H1 (cell line): ENCODE data around the gene BRINP3. TPM values are rescaled to one million over a fixed set of nuclear protein-coding genes. Genes with fewer than 3 reads are reported as not detected.

Experiments used
- CTCF ChIA-PET: fragments of 300-600 bp; sonication (Branson Sonifier 250); formaldehyde crosslinking; loops from one replicate; lab custom pipeline; 2021; ENCODE audit not compliant: partially characterized antibody; lab: Charles Lee
- POLR2A ChIA-PET: fragments of 300-600 bp; sonication (Branson Sonifier 250); formaldehyde crosslinking; loops from one replicate; lab custom pipeline; 2021; ENCODE audit warnings: inconsistent platforms; ENCODE audit not compliant: partially characterized antibody; lab: Charles Lee
- DNase-seq, 2 experiments: peaks; one replicate each; pipeline versions ENCODE4 v3.0.0 to v3.0.0-alpha.2; 2010 to 2022; ENCODE audit warnings: low spot score in 2 of 2, low read depth in 1 of 2, mixed read lengths in 1 of 2
- FAIRE-seq: peaks from 2 replicates; lab custom pipeline; 2011; peaks lifted over from hg19 to GRCh38; lab: Jason Lieb, UNC
- H2AFZ ChIP-seq: 2 replicates; pipeline ENCODE4 v1.8.1; 2012; ENCODE audit warnings: low read length, inconsistent platforms
- H2AK5ac ChIP-seq: 2 replicates; pipeline ENCODE4 v1.6.1; 2013; ENCODE audit warnings: low read depth, low read length
- H2BK120ac ChIP-seq: replicated peaks from 2 replicates; pipeline ENCODE3; 2013; ENCODE audit warnings: low read depth, low read length, inconsistent platforms
- H2BK12ac ChIP-seq: 2 replicates; pipeline ENCODE4 v1.6.1; 2013; ENCODE audit warnings: low read depth, low read length
- H2BK15ac ChIP-seq: 2 replicates; pipeline ENCODE4 v1.6.1; 2013; ENCODE audit warnings: low read length
- H2BK20ac ChIP-seq: 2 replicates; pipeline ENCODE4 v1.6.1; 2013; ENCODE audit warnings: low read length
- H2BK5ac ChIP-seq: 2 replicates; pipeline ENCODE4 v1.6.1; 2013; ENCODE audit warnings: low read depth, low read length
- H3K14ac ChIP-seq: 2 replicates; pipeline ENCODE4 v1.6.1; 2013; ENCODE audit warnings: inconsistent platforms; ENCODE audit not compliant: insufficient read length
- H3K18ac ChIP-seq: 2 replicates; pipeline ENCODE4 v1.6.1; 2013; ENCODE audit warnings: low read length; ENCODE audit errors: extremely low read depth
- H3K23ac ChIP-seq: 2 replicates; pipeline ENCODE4 v1.6.1; 2013; ENCODE audit warnings: inconsistent platforms; ENCODE audit not compliant: insufficient read length
- H3K23me2 ChIP-seq: 2 replicates; pipeline ENCODE4 v1.6.1; 2013; ENCODE audit warnings: low read depth, low read length
- H3K27ac ChIP-seq: 2 replicates; pipeline ENCODE4 v1.6.1; 2011; ENCODE audit warnings: low read depth, low read length, inconsistent platforms
- H3K27me3 ChIP-seq, 4 experiments: replicated peaks in 1 of 4; 1 replicate in 1 of 4; 2 replicates in 3 of 4; pipeline versions ENCODE4 v1.6.1 to v1.8.1; 2011 to 2013; ENCODE audit warnings: low read length in 3 of 4, mild to moderate bottlenecking in 3 of 4, inconsistent platforms in 2 of 4, mixed read lengths in 2 of 4, moderate library complexity in 1 of 4; ENCODE audit not compliant: control insufficient read depth in 3 of 4, insufficient read depth in 3 of 4; ENCODE audit errors: extremely low read depth in 1 of 4
- H3K36me3 ChIP-seq, 4 experiments: 2 replicates each; pipeline versions ENCODE4 v1.6.1 to v1.8.1; 2011 to 2013; ENCODE audit warnings: mild to moderate bottlenecking in 4 of 4, low read length in 3 of 4, moderate library complexity in 2 of 4, control low read depth in 1 of 4, inconsistent platforms in 1 of 4; ENCODE audit not compliant: insufficient read depth in 4 of 4, control insufficient read depth in 2 of 4
- H3K4ac ChIP-seq: replicated peaks from 2 replicates; pipeline ENCODE3; 2013; ENCODE audit warnings: low read length, low read depth, mixed read lengths, inconsistent platforms; ENCODE audit not compliant: insufficient read length
- H3K4me1 ChIP-seq, 4 experiments: replicated peaks in 1 of 4; 1 replicate in 1 of 4; 2 replicates in 3 of 4; pipeline versions ENCODE4 v1.6.1 to v1.8.1; 2011 to 2013; ENCODE audit warnings: low read length in 3 of 4, inconsistent platforms in 2 of 4, mixed read lengths in 1 of 4; ENCODE audit not compliant: insufficient read depth in 4 of 4, control insufficient read depth in 3 of 4
- H3K4me2 ChIP-seq, 2 experiments: 2 replicates each; pipeline versions ENCODE4 v1.6.1 to v1.8.1; 2011 to 2013; ENCODE audit warnings: low read depth in 2 of 2, low read length in 2 of 2, control low read depth in 1 of 2, inconsistent platforms in 1 of 2, mild to moderate bottlenecking in 1 of 2; ENCODE audit not compliant: insufficient read depth in 1 of 2
- H3K4me3 ChIP-seq, 4 experiments: fragments of 200-600, 300-600 bp in 1 of 4; sonication (generic), shearing (Covaris generic), sonication (Bioruptor Twin) in 1 of 4; 2 replicates each; pipeline versions ENCODE4 v1.5.1 to v1.8.1; 2011 to 2016; ENCODE audit warnings: low read length in 4 of 4, low read depth in 3 of 4, control low read depth in 2 of 4, inconsistent platforms in 2 of 4, mild to moderate bottlenecking in 2 of 4, mixed read lengths in 1 of 4, moderate library complexity in 1 of 4; ENCODE audit not compliant: insufficient read depth in 2 of 4; ENCODE audit errors: extremely low read depth in 1 of 4
- H3K56ac ChIP-seq: replicated peaks from 2 replicates; pipeline ENCODE3; 2013; ENCODE audit warnings: low read depth, mild to moderate bottlenecking, mixed read lengths, low read length, inconsistent platforms; ENCODE audit not compliant: insufficient read length
- H3K79me1 ChIP-seq: 2 replicates; pipeline ENCODE4 v1.6.1; 2013; ENCODE audit warnings: low read depth, low read length, control low read depth
- H3K79me2 ChIP-seq, 2 experiments: 2 replicates each; pipeline versions ENCODE4 v1.6.1 to v1.8.1; 2012 to 2013; ENCODE audit warnings: low read length in 2 of 2, mild to moderate bottlenecking in 2 of 2, inconsistent platforms in 1 of 2; ENCODE audit not compliant: insufficient read depth in 2 of 2, control insufficient read depth in 1 of 2
- H3K9ac ChIP-seq, 4 experiments: replicated peaks in 1 of 4; 1 replicate in 1 of 4; 2 replicates in 3 of 4; pipeline versions ENCODE4 v1.6.1 to v1.8.1; 2011 to 2013; ENCODE audit warnings: low read depth in 3 of 4, low read length in 3 of 4, control low read depth in 2 of 4, mild to moderate bottlenecking in 2 of 4, moderate library complexity in 2 of 4, inconsistent platforms in 1 of 4; ENCODE audit errors: extremely low read depth in 1 of 4
- H3K9me3 ChIP-seq, 2 experiments: 2 replicates each; pipeline versions ENCODE4 v1.6.1 to v1.8.1; 2012 to 2013; ENCODE audit warnings: mild to moderate bottlenecking in 2 of 2, moderate library complexity in 2 of 2, control low read depth in 1 of 2, inconsistent platforms in 1 of 2, low read depth in 1 of 2, low read length in 1 of 2, mixed read lengths in 1 of 2; ENCODE audit not compliant: insufficient read depth in 2 of 2
- H4K20me1 ChIP-seq, 2 experiments: replicated peaks in 1 of 2; 2 replicates each; pipeline versions ENCODE3 to v1.8.1; 2011 to 2013; ENCODE audit warnings: inconsistent platforms in 2 of 2, low read length in 2 of 2, mild to moderate bottlenecking in 1 of 2; ENCODE audit not compliant: insufficient read depth in 2 of 2, control insufficient read depth in 1 of 2
- H4K5ac ChIP-seq: 2 replicates; pipeline ENCODE4 v1.6.1; 2013; ENCODE audit warnings: low read length, low read depth, mixed read lengths, inconsistent platforms; ENCODE audit not compliant: insufficient read length
- H4K8ac ChIP-seq: 2 replicates; pipeline ENCODE4 v1.8.0; 2013; ENCODE audit warnings: mild to moderate bottlenecking, moderate library complexity, low read length, inconsistent platforms; ENCODE audit not compliant: insufficient read depth; ENCODE audit errors: extremely low read depth
- H4K91ac ChIP-seq: replicated peaks from 2 replicates; pipeline ENCODE3; 2013; ENCODE audit warnings: low read length, mixed read lengths, inconsistent platforms; ENCODE audit not compliant: insufficient read length
- CEBPB ChIP-seq: IDR thresholded peaks from 2 replicates; pipeline ENCODE4 v1.6.1; 2012; ENCODE audit warnings: low read depth, low read length
- CREB1 ChIP-seq: IDR thresholded peaks from 2 replicates; pipeline ENCODE4 v1.6.1; 2012; ENCODE audit warnings: inconsistent platforms
- GTF2F1 ChIP-seq: IDR thresholded peaks from 2 replicates; pipeline ENCODE4 v1.6.1; 2012; ENCODE audit warnings: low read depth, low read length, improper control_type of control experiment, borderline replicate concordance
- HDAC2 ChIP-seq, 2 experiments: fragments of 300-600 bp in 1 of 2; sonication (generic) in 1 of 2; IDR thresholded peaks; 2 replicates each; pipeline ENCODE4 v1.6.1; 2011 to 2012; ENCODE audit warnings: low read depth in 2 of 2, low read length in 2 of 2, mild to moderate bottlenecking in 2 of 2, moderate library complexity in 2 of 2, borderline replicate concordance in 1 of 2, inconsistent platforms in 1 of 2
- KDM1A ChIP-seq: fragments of 200-600, 300-600 bp; sonication (generic); IDR thresholded peaks from 2 replicates; pipeline ENCODE4 v1.7.1; 2016; ENCODE audit warnings: mild to moderate bottlenecking, low read length, borderline replicate concordance
- RFX5 ChIP-seq: IDR thresholded peaks from 2 replicates; pipeline ENCODE4 v1.6.1; 2011; ENCODE audit warnings: low read depth, low read length, improper control_type of control experiment, borderline replicate concordance
- SAP30 ChIP-seq: fragments of 300-600 bp; sonication (generic); IDR thresholded peaks from 2 replicates; pipeline ENCODE4 v1.7.1; 2012; ENCODE audit warnings: low read length, moderate library complexity, mild to moderate bottlenecking, inconsistent platforms; ENCODE audit not compliant: insufficient read depth, insufficient replicate concordance
- WGBS, 2 experiments: shearing (Covaris generic) in 1 of 2; methylation state at CpG; one replicate each; pipeline versions ENCODE4 v1.1.6 to v1.1.7; 2013 to 2015; ENCODE audit warnings: low lambda C conversion rate in 2 of 2, mixed read lengths in 2 of 2, inconsistent platforms in 1 of 2, low coverage in 1 of 2, missing lambda C conversion rate in 1 of 2; ENCODE audit not compliant: insufficient replicate concordance in 2 of 2, insufficient coverage in 1 of 2, insufficient read length in 1 of 2; ENCODE audit errors: extremely low coverage in 1 of 2, missing lambda C conversion rate in 1 of 2; 5-methylcytosine and 5-hydroxymethylcytosine counted together
- polyA plus RNA-seq, 7 experiments: library from polyadenylated mRNA; depleted of rRNA in 3 of 7; stranded (reverse) in 5 of 7; unstranded in 2 of 7; fragments of >200 nt in 5 of 7; fragments of 200-250 nt in 2 of 7; gene quantifications; 1 replicate in 5 of 7; 2 replicates in 1 of 7; 4 replicates in 1 of 7; pipeline versions ENCODE4 v1.2.1 to v1.2.3, GENCODE V29; 2011 to 2013; ENCODE audit warnings: missing spikeins in 2 of 7, mixed read lengths in 2 of 7
- total RNA-seq: library from RNA; stranded (reverse); fragmentation: NEBNext Ultra II Directional; extraction: Animal tissue kit (Norgen Biotek cat#: 25700); gene quantifications from 2 replicates; pipeline ENCODE4 v1.2.1, GENCODE V29; 2021
- TF ChIP-seq, protein P1 (sequence below): IDR thresholded peaks from 2 replicates; pipeline ENCODE4 v1.6.1; 2011; ENCODE audit warnings: low read length, improper control_type of control experiment

Gene BRINP3
- total and polyA plus RNA-seq, 2 of the 8 experiments (the other 6 are each of a cell fraction or from before 2014, with no cell fraction given), result not detected

DNA sequence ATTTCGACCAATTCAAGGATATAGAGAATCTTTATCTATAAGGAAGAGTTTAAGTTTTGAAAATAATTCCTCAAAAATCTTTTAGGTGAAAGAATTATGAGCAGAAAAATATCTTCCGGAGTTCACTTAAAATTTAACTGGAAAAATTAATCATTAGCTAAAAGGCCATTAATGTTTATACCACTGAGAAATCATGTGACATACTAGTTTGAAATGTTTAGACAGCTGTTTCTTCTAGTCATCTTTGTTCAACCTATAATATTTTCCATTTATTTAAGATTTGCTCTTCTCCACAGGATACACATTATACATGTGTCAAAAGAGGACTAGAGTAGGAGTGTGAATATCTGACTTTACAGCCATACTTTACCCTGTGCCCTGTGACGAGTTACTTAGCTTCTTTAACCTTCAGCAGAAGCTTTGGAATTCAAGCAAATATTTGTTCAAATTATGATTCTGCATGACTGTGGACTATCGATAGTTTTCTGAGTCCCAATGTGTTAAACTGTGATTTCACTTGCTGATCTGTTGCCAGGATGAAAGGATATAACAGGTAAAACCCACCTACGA is 374.8 kb downstream of the BRINP3 start:
- Histone ChIP-seq H2BK15ac (no peak overlapping the region), H2BK120ac (no peak overlapping the region), H3K79me1 (no peaks in the 10 kb centered on the region), H2AFZ (no peak overlapping the region), H3K36me3 (no peaks in the 10 kb centered on the region), H3K9me3 (no peaks in the 10 kb centered on the region), H2BK12ac (no peak overlapping the region), H4K5ac (no peak overlapping the region), H4K91ac (no peak overlapping the region), H4K8ac (no peak overlapping the region), H3K18ac (no peak overlapping the region), H2BK20ac (no peak overlapping the region), H3K23me2 (no peaks in the 10 kb centered on the region), H3K79me2 (no peaks in the 10 kb centered on the region), H3K4me2 (no peak overlapping the region), H3K4me3 (no peak overlapping the region), H3K4ac (no peak overlapping the region), H2BK5ac (no peak overlapping the region), H4K20me1 (no peaks in the 10 kb centered on the region), H3K9ac (no peak overlapping the region), H3K4me1 (no peaks in the 10 kb centered on the region), H2AK5ac (no peak overlapping the region), H3K27ac (no peak overlapping the region), H3K56ac (no peak overlapping the region), H3K23ac (no peak overlapping the region), H3K14ac (no peak overlapping the region), H3K27me3 (no peaks in the 10 kb centered on the region)
- CTCF ChIA-PET, result interaction anchor here (0.6 kb wide), 1 partner anchor 18 kb away, joined by 5 read pairs; no protein-coding TSS in a partner anchor
- WGBS, 2 experiments, result 93% methylated on average over 5 of the region's 5 CpGs; no CpG with 5 or more reads in 1 of the 2 experiments
- no peak for FAIRE-seq
- POLR2A ChIA-PET, result no interaction called here
- DNase-seq, result no peak
- no peak for TF ChIP-seq KDM1A
- TF ChIP-seq CEBPB, result no peak
- TF ChIP-seq CREB1, result no peak
- no peak for TF ChIP-seq GTF2F1
- TF ChIP-seq, protein P1, sequence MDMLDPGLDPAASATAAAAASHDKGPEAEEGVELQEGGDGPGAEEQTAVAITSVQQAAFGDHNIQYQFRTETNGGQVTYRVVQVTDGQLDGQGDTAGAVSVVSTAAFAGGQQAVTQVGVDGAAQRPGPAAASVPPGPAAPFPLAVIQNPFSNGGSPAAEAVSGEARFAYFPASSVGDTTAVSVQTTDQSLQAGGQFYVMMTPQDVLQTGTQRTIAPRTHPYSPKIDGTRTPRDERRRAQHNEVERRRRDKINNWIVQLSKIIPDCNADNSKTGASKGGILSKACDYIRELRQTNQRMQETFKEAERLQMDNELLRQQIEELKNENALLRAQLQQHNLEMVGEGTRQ, result no peak
- TF ChIP-seq RFX5, result no peak
- no peak for TF ChIP-seq SAP30
- no peak for TF ChIP-seq HDAC2 (IDR thresholded peaks at IDR 0.05; ENCODE audit: borderline replicate concordance in 1 of 2, low read depth in 2 of 2, low read length in 2 of 2)
